ENCODE measurements around the gene RBM22.

DNA sequence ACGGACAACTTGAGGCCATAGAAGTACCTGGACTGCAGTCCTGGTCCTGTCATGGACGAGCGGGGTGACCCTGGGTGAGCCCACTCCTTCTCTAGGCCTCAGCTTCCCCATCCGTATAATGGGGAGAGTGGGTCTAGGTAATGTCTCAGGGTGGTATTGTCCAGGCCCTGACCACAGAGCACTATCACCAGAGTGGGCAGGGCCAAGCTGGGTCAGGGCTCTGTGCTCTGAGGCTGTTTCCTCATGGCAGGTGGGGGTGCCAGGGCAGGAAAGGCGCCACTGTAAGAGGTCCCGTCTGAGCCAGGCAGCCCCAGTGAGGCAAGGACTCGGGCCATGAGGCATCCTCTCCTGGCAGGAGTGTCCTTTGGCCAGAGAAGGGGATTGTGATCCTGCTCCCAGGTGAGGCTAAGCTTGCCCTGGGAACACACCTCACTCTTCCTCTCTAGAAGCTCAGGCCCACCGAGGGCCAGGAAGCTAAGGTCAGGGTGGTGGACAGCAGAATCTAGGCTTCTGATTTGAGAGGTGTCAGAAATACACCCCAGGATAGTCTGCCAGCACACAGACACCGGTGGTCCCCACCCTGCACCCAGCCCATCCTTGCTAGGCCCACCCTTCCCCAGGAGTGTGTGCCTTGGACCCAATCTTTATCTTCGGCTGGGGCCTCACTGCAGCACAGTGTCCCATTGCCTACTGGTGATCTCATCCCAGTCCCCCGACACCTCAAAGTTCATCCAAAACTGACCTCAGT is 41.3 kb downstream of the RBM22 start:
- TF ChIP-seq, protein P1, sequence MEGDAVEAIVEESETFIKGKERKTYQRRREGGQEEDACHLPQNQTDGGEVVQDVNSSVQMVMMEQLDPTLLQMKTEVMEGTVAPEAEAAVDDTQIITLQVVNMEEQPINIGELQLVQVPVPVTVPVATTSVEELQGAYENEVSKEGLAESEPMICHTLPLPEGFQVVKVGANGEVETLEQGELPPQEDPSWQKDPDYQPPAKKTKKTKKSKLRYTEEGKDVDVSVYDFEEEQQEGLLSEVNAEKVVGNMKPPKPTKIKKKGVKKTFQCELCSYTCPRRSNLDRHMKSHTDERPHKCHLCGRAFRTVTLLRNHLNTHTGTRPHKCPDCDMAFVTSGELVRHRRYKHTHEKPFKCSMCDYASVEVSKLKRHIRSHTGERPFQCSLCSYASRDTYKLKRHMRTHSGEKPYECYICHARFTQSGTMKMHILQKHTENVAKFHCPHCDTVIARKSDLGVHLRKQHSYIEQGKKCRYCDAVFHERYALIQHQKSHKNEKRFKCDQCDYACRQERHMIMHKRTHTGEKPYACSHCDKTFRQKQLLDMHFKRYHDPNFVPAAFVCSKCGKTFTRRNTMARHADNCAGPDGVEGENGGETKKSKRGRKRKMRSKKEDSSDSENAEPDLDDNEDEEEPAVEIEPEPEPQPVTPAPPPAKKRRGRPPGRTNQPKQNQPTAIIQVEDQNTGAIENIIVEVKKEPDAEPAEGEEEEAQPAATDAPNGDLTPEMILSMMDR (IDR thresholded peaks at IDR 0.05; ENCODE audit: low read length), result no peak
- no peak for TF ChIP-seq EZH2 (optimal IDR thresholded peaks at IDR 0.05; ENCODE audit: low read depth, low read length)

Measured in MM.1S (cell line).